ENCODE data around the gene HLCS. TPM values are rescaled to one million over a fixed set of nuclear protein-coding genes. Genes with fewer than 3 reads are reported as not detected.

Gene HLCS
- polyA plus RNA-seq, 1 donor (not counting 4 experiments of a cell fraction or from before 2014, with no cell fraction given), result 11.5 TPM

- Histone ChIP-seq H2AFZ (ENCODE audit: control insufficient read depth, low read length) (no peak overlapping the region), H3K9ac (ENCODE audit: control insufficient read depth, extremely low read depth, insufficient read depth, low read length) (no peak overlapping the region), H3K27me3 (ENCODE audit: control insufficient read depth, extremely low read depth, insufficient read depth, low read length) (no peaks in the 10 kb centered on the region), H3K4me2 (ENCODE audit: control insufficient read depth, extremely low read depth, insufficient read depth, low read depth, low read length) (no peak overlapping the region), H3K9me3 (ENCODE audit: control insufficient read depth, low read depth, low read length) (no peaks in the 10 kb centered on the region), H3K9me1 (ENCODE audit: control insufficient read depth, extremely low read depth, insufficient read depth, low read length) (no peaks in the 10 kb centered on the region), H3K4me3 (ENCODE audit: control insufficient read depth in 2 of 3, extremely low read depth in 1 of 3, insufficient read depth in 2 of 3, low read depth in 1 of 3, low read length in 3 of 3) (no peak overlapping the region), H3K27ac (ENCODE audit: control insufficient read depth, insufficient read depth, low read length) (no peak overlapping the region), H3K4me1 (ENCODE audit: control insufficient read depth, extremely low read depth, insufficient read depth, low read length) (no peaks in the 10 kb centered on the region), H4K20me1 (ENCODE audit: control insufficient read depth, extremely low read depth, insufficient read depth, low read length) (no peaks in the 10 kb centered on the region), H3K79me2 (ENCODE audit: control insufficient read depth, insufficient read depth, low read length) (no peaks in the 10 kb centered on the region), H3K36me3 (ENCODE audit: control insufficient read depth in 2 of 2, extremely low read depth in 1 of 2, insufficient read depth in 2 of 2, low read length in 2 of 2) (no peaks in the 10 kb centered on the region)
- DNase-seq (ENCODE audit: low read depth, low spot score), result no peak
- no peak for FAIRE-seq
- dilution Hi-C loops (cut with MboI; ENCODE audit: extremely low pct_ligation_motif_present, low sequenced_read_pairs), result no loop called here
- TF ChIP-seq, protein P1, sequence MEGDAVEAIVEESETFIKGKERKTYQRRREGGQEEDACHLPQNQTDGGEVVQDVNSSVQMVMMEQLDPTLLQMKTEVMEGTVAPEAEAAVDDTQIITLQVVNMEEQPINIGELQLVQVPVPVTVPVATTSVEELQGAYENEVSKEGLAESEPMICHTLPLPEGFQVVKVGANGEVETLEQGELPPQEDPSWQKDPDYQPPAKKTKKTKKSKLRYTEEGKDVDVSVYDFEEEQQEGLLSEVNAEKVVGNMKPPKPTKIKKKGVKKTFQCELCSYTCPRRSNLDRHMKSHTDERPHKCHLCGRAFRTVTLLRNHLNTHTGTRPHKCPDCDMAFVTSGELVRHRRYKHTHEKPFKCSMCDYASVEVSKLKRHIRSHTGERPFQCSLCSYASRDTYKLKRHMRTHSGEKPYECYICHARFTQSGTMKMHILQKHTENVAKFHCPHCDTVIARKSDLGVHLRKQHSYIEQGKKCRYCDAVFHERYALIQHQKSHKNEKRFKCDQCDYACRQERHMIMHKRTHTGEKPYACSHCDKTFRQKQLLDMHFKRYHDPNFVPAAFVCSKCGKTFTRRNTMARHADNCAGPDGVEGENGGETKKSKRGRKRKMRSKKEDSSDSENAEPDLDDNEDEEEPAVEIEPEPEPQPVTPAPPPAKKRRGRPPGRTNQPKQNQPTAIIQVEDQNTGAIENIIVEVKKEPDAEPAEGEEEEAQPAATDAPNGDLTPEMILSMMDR (optimal IDR thresholded peaks at IDR 0.05 in 1 of 3, IDR thresholded peaks at IDR 0.05 in 1 of 3, conservative IDR thresholded peaks at IDR 0.05 in 1 of 3; ENCODE audit: extremely low read depth in 1 of 3, insufficient read depth in 2 of 3, low read length in 3 of 3), result no peak
- no peak for TF ChIP-seq EZH2 (IDR thresholded peaks at IDR 0.05; ENCODE audit: low read length)
Observed at GRCh38 chr21:36803051-36803645, 163.3 kb downstream of the HLCS start.

- Histone ChIP-seq H3K27me3 (ENCODE audit: control insufficient read depth, extremely low read depth, insufficient read depth, low read length) (no peaks in the 10 kb centered on the region), H3K9ac (ENCODE audit: control insufficient read depth, extremely low read depth, insufficient read depth, low read length) (no peak overlapping the region), H3K4me3 (ENCODE audit: control insufficient read depth in 2 of 3, extremely low read depth in 1 of 3, insufficient read depth in 2 of 3, low read depth in 1 of 3, low read length in 3 of 3) (no peak overlapping the region), H3K27ac (ENCODE audit: control insufficient read depth, insufficient read depth, low read length) (no peak overlapping the region), H2AFZ (ENCODE audit: control insufficient read depth, low read length) (no peak overlapping the region), H4K20me1 (ENCODE audit: control insufficient read depth, extremely low read depth, insufficient read depth, low read length) (no peaks in the 10 kb centered on the region), H3K4me2 (ENCODE audit: control insufficient read depth, extremely low read depth, insufficient read depth, low read depth, low read length) (no peak overlapping the region), H3K9me1 (ENCODE audit: control insufficient read depth, extremely low read depth, insufficient read depth, low read length) (no peaks in the 10 kb centered on the region), H3K9me3 (ENCODE audit: control insufficient read depth, low read depth, low read length) (no peaks in the 10 kb centered on the region), H3K79me2 (ENCODE audit: control insufficient read depth, insufficient read depth, low read length) (no peaks in the 10 kb centered on the region), H3K36me3 (ENCODE audit: control insufficient read depth in 2 of 2, extremely low read depth in 1 of 2, insufficient read depth in 2 of 2, low read length in 2 of 2) (no peaks in the 10 kb centered on the region), H3K4me1 (ENCODE audit: control insufficient read depth, extremely low read depth, insufficient read depth, low read length) (no peaks in the 10 kb centered on the region)
- TF ChIP-seq EZH2 (IDR thresholded peaks at IDR 0.05; ENCODE audit: low read length), result no peak
- TF ChIP-seq, protein P1 (optimal IDR thresholded peaks at IDR 0.05 in 1 of 3, IDR thresholded peaks at IDR 0.05 in 1 of 3, conservative IDR thresholded peaks at IDR 0.05 in 1 of 3; ENCODE audit: extremely low read depth in 1 of 3, insufficient read depth in 2 of 3, low read length in 3 of 3), result no peak
- dilution Hi-C loops (cut with MboI; ENCODE audit: extremely low pct_ligation_motif_present, low sequenced_read_pairs), result no loop called here
- FAIRE-seq (no peak), DNase-seq (ENCODE audit: low read depth, low spot score) (no peak)
Observed at GRCh38 chr21:36800734-36801133, 165.7 kb downstream of the HLCS start.
